DMS153 treated with DMSO at 0.1 percent for 48 hours (cell line): ENCODE results near the gene ITIH1.
"Not testable (repeated sequence)": the region's sequence is repeated elsewhere in the genome, so short reads cannot be mapped to it uniquely, and the experiment has no call there.

Experiments used
- DNase-seq: peaks from one replicate; lab custom pipeline; 2025; ENCODE audit not compliant: unreplicated experiment; lab: John Stamatoyannopoulos, UW

Gene ITIH1, protein sequence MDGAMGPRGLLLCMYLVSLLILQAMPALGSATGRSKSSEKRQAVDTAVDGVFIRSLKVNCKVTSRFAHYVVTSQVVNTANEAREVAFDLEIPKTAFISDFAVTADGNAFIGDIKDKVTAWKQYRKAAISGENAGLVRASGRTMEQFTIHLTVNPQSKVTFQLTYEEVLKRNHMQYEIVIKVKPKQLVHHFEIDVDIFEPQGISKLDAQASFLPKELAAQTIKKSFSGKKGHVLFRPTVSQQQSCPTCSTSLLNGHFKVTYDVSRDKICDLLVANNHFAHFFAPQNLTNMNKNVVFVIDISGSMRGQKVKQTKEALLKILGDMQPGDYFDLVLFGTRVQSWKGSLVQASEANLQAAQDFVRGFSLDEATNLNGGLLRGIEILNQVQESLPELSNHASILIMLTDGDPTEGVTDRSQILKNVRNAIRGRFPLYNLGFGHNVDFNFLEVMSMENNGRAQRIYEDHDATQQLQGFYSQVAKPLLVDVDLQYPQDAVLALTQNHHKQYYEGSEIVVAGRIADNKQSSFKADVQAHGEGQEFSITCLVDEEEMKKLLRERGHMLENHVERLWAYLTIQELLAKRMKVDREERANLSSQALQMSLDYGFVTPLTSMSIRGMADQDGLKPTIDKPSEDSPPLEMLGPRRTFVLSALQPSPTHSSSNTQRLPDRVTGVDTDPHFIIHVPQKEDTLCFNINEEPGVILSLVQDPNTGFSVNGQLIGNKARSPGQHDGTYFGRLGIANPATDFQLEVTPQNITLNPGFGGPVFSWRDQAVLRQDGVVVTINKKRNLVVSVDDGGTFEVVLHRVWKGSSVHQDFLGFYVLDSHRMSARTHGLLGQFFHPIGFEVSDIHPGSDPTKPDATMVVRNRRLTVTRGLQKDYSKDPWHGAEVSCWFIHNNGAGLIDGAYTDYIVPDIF

DNA sequence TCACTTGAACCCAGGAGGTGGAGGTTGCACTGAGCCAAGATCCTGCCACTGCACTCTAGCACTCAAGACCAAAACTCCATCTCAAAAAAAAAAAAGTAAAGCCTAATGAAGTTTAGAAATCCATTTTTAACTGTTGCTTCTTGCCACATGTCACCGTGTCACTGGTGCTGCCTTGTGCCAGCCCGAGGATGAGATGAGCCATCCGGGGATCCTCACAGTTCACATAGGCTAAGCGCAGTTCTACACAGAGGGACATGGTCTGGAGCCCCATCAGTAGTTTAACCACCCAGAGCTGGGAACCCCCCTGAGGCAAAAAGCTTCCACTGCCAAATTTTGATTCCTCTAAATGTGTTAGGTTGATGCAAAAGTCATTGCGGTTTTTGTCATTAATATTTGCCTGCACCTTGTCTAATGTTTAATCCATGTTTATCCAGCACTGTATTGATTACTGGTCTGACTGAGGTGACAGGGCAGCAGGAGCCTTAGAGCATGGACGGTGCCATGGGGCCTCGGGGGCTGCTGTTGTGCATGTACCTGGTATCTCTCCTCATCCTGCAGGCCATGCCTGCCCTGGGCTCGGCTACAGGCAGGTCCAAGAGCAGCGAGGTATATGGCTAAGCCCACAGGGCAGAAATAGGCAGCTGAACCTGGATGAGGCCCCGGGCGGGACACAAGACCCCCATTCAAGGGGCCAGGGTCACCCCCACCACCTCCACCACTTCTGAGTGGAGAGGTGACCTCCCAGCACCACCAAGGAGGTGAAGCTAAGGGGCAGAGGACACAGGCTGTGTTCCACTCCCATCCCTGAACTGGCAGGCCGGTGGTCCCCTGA, at the start of gene ITIH1:
TSS of gene ITIH1 (plus strand) at position 473 of the 832 bp plus-strand sequence. CDS start at position 490, 17 bp downstream.
- no peak for DNase-seq

DNA sequence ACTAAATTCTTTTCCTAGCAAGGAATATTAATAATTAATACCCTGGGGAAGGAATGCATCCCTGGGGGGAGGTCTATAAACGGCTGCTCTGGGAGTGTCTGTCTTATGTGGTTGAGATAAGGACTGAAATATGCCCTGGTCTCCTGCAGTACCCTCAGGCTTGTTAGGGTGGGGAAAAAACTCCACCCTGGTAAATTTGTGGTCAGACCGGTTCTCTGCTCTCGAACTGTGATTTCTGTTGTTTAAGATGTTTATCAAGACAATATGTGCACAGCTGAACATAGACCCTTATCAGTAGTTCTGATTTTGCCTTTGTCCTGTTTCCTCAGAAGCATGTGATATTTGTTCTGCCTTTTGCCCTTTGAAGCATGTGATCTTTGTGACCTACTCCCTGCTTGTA, 48.6 kb upstream of the ITIH1 start:
- DNase-seq = not testable (repeated sequence)

DNA sequence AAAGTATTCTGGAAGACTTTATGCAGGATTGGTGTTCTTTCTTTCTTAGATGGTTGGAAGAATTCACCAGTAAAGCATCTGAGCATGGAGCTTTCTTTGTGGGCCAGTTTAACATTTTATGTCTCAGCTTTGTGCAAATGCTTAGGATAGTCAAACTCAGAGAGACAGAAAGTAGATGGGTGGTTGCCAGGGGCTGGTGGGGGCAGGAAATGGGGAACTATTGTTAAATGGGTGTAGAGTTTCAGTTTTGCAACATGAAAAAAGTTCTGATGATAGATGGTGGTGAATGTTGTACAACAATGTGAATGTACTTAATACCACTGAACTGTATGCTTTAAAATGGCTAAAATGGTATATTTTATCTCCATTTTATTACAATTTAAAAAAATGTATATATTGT, 46.7 kb upstream of the ITIH1 start:
- DNase-seq = no peak

DNA sequence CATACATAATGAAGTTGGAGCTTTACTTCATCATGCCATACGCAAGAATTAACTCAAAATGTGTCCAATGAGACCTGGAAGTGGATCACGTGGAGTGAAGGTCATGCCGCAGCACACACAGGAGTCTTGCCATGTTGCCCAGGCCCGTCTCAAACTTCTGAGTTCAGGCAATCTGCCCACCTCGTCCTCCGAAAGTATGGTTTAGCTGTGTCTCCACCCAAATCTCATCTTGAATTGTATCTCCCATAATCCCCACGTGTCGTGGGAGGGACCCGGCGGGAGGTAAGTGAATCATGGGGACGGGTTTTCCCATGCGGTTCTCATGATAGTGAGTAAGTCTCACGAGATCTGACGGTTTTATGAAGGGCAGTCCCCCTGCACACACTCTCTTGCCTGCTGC, 45.8 kb upstream of the ITIH1 start:
- DNase-seq = no peak

DNA sequence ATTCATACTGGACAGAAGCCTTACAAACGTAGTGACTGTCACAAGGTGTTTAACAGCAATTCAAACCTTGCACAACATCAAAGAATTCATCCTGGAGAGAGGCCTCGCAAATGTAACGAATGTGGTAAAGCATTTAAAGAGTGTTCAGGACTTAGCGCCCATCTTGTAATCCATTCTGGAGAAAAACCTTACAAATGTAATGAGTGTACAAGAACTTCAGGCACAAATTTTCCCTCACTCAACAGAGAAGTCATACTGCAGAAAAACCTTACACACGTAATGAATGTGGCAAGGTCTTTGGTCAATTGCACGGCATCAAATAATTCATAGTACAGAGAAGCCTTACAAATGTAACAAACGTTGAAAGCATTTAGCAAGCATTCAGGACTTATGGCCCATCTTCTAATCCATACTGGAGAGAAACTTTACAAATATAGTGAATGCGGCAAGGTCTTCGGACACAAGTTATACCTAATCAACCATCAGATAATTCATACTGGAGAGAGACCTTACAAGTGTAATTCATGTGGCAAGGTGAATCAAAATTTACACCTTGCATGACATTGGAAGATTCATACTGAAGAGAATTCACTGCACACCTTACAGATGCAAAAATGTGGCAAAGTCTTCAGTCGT, 44.0 kb upstream of the ITIH1 start:
- DNase-seq = no peak

DNA sequence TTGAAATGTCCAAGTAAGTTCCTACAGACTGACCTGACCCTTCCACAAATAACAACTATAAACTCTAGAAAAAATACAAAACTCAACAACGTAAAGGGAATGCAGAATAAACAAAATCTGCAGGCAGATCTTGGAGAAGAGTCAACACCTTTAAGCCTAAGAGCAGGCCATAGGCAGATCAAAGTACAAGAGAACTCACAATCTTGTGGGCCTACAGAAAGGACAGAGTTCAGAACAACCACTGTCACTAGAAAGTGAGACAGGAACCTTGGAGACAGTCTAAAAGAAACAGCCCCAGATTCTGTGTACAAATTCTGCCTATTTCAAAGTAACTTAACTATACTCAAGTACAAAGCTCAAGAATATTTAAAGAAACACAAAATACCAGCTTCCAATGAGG, 37.7 kb upstream of the ITIH1 start:
- no peak for DNase-seq

DNA sequence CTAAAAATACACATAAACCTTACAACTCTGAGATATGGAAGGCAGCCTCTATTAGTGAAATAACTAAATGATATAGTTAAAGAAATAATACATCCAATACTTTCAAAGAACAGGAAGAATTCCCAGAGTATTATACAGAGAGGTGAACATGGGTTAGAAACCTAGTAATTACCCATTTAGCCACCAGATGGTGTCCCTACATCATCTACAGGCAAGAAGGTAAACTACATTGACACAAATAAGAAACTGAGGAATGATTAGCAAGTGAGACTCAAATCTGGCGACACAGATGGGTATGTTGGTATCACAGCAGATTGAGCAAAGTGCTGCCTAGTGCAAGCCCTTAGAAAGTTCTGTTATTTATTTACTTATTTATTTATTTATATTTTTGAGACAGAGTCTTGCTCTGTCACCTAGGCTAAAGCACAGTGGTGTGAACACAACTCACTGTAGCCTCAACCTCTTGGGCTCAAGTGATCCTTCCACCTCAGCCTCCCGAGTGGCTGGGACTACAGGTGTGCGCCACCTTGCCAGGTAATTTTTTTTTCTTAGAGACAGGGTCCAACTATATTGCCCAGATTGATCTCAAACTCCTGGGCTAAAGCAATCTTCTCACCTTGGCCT, 34.9 kb upstream of the ITIH1 start:
- DNase-seq = peak; percentile 0

DNA sequence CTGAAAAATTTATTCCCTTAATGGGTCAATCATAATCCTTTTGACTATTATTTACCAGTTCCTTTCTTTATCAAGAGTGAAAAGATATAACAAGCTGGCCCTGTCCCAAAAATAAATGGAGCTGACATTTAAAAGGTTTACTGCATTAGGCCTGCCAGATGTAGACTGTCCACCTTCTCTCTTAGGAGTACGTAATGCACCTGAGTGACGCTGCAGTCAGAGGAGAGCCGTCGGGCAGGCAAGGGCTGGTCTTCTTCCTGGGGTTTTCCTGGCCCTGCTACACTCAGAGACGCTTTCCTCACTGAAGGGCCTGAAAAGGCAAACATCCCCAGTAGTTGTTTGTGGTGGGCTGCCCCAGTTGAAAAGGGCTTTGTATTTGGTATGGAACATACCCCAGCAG, 34.2 kb upstream of the ITIH1 start:
- no peak for DNase-seq

DNA sequence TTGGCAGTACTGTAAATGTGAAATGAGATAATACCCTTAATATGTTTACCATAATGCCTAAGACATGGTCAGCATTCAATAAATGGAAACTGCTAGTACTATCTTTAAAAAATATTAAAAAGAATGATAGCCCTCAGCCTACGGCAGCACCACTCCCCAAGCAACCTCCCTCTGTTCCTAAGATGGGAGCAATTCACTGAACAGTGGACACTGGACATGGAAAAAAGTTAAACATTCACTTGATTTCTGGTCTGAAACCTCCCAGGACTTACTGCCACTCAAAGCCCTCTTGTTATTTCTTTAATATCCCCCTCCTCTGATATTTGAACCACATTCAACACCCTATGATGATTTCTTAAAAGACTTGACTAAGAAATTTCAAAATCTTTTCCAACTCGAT, 33.7 kb upstream of the ITIH1 start:
- no peak for DNase-seq

DNA sequence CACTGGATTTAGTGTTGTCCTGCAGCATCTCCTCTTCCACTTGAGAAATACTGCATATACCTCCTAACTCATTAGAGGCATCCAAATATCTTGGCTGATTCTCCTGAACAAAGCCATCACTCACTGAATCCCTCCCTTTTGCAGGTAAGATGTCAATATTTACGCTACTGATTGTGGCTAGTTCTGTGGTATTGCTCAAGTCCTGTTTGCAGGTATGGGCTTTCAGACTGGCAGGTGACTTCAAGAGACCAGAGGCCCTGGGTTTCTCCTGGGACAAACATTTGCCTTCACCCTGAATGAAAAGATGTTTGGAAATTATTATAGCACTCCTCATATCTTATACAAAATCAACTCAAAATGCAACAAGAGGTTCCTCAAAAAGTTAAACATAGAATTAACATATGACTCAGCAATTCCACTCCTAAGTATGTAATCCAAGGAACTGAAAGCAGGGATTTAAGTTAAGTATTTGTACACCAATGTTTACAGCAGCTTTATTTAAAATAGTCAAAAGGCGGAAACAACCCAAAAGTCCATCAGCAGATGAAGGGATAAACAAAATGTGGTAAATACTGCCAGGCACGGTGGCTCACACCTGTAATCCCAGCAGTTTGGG, 25.2 kb upstream of the ITIH1 start:
- DNase-seq = no peak

DNA sequence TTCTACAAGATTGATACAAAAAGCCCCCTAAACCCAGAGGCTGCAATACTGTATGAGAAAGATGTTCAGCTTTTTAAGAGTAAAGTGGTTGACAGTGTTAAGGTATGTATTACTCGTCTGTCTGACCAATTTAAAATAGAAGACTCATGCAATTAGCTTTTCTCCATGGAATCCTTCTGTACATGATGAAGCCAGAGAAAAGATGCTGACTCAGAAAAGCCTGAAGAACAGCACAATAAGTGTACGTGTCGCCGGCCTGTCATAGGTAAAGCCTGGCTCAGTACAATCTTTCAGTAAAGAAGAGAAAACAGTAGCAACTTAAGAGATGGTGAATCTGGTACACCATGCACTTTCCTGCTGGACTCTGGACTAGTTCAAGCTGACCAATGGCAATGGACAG, 23.0 kb upstream of the ITIH1 start:
- DNase-seq = no peak

DNA sequence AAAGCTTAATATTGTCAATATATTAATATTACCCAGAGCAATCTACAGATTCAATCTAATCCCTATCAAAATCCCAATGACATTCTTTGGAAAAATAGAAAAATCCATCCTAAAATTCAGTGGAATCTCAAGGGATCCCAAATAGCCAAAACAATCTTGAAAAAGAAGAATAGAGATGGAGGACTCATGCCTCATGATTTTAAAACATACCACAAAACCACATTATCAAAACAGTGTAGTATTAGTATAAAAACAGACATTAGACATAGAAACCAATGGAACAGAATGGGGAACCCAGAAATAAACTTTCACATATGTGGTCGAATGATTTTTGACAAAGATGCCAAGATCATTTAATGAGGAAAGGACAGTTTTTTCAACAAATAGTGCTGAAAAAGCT, 21.3 kb upstream of the ITIH1 start:
- no peak for DNase-seq

DNA sequence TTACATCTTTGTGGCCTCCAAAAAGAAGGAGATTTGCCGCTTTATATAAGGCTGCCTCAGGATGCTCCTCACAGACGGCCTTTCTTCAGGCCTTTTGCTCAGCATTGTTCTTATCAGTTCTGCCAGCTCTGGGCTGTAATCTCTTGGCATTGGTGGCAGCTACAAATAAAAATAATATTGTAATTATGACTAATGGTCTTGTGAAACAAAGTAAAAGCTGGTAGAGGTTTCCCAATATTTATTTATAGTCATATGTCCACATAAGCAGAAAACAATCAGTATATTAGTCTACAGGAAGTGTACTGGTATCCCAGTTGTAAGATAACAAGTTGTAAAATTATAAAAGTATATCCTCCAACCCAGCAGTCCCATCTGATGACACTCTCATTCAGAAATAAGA, 13.9 kb upstream of the ITIH1 start:
- DNase-seq = no peak

DNA sequence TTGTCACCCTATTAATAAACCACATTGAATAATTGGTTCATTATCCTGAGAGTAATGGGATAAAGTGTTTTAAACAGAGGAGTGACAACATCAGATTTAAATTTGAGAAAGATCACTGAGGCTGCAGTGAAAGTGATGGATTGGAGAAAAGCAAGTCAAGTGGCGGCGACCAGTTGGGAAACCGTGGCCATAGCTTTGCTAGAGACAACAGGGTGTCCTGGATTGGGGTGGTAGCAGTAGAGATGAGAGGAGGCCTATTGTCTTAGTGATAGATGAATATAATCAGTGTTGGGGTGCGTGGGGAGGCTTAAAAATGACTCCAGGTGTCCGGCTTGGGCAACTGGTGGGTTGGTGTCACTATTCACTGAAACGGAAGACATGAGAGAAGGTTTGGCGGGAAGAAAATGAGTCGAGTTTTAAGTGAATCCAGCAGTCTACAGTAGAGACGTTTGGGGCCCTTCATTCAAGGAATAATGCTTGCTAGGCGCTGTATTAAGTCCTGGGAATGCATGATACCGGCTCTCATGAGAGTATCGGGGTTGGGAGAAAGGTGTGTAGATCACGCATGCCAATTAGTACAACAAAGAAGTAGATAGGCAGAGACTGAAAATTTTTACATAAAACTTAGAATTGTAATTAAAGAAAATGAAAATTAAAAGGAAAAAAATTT, 7.5 kb upstream of the ITIH1 start:
- DNase-seq = no peak

DNA sequence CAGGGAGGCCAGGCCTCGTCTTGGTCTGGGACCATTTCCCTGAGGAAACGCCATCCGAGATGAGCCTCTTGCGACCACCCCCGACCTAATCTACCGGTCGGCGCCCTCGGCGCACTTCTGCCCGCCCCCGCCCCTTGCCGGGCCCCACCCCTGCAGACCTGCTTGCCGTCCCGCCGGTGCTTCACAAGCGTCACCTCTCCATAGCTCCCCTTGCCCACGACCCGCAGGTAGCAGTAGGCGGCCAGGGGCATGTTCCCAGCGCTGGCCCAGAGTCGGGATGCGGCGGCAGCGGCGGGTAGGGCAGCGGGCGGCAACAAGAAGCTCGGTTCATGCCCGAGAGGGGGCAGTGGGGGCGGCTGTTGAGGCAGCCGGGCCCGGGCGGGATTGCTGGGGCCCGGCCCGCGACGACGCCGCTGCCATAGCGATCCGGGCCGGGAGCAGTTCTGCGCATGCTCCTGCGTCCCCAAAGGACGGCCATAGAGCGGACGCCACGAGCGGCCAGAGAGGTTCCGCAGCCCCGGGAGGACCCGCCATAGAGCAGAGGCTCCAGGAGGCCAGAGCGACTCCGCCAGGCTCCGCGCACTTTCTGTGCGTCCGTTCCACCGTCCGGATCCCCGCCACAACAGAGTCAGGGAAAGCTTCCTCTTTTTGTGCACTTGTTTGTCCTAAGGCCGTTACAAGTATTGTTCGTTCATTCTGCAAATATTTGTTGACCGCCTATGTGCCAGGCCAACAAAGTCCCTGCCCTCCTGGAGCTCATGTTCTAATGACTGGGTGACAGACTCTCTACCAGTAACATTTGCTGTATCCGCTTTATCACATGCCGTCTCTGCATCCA, 6.7 kb upstream of the ITIH1 start, which contains the start of gene NEK4:
TSS of gene NEK4 (minus strand) at position 445 of the 838 bp plus-strand sequence. CDS start at position 251, 194 bp downstream.
- peak; percentile 28 for DNase-seq

DNA sequence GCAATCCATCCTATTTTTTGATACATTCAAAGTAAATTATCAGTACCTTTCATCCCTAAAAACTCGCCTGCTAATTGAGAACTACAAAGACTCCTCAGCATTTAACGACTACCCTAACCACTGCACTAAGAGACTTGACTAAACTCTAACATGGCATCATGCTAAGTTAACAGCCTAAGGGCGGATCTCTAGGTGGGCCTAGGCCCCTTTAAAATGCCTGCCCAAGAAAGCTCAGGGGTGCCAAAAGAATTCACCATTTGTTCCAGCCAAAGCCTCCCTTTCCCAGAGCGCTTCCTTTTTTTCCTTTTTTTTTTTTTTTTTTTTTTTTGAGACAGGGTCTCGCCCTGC, 6.1 kb upstream of the ITIH1 start:
- DNase-seq = no peak

DNA sequence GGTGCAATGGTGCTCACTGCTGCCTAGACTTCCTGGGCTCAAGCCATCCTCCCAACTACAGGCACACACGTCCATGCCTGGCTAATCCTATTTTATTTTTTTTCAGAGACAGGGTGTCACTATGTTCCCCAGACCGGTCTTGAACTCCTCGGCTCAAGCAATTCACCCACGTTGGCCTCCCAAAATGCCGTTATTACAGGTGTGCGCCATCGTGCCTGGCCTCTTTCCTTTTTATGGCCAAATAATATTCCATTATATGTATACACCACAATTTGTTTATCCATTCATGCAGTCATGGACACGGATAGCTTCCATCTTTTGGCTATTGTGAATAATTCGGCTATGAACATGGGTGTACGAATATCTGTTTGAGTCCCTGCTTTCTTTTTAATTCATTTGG, 5.7 kb upstream of the ITIH1 start:
- DNase-seq = no peak

DNA sequence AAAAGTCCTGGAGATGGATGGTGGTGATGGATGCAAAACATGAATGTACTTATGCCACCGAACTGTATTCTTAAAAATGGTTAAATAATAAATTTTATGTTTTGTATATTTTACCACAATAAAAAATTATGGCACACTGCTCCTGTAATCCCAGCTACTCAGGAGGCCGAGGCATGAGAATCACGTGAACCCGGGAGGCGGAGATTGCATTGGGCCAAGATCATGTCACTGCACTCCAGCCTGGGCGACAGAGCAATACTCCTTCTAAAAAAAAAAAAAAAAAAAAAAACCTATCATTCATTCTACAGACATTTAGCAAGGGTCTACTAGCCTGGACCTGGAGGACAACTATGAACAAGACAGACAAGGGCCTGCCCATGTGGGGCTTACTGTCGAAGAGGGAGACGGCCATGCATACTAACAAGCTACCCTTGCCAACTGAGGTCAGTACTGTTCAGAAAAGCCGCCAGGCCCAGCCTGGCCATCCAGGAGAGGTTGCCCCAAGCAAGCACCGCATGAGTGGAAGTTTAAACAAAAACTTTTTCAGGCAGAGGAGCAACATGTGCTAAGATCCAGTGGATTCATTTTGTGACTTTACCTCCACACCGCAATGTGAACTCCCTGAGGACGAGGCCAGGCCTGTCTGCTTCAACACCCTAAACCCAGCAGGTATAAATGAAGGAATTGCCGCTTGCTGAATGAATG, 3.9 kb upstream of the ITIH1 start:
- DNase-seq = no peak
